H9 (cell line): ENCODE measurements around the gene TNFRSF1B. TPM values are rescaled to one million over a fixed set of nuclear protein-coding genes. Genes with fewer than 3 reads are reported as not detected.

ENCODE experiments used
- DNase-seq: peaks from one replicate; pipeline ENCODE4 v3.0.0-alpha.2; 2017
- H2AFZ ChIP-seq: one replicate; pipeline ENCODE4 v1.6.1; 2013; ENCODE audit warnings: mild to moderate bottlenecking, low read length, control low read depth, moderate library complexity
- H2AK5ac ChIP-seq: 2 replicates; pipeline ENCODE4 v1.6.1; 2013; ENCODE audit warnings: low read length, control low read depth, mixed read lengths; ENCODE audit not compliant: insufficient read length
- H2BK120ac ChIP-seq: one replicate; pipeline ENCODE4 v1.6.1; 2013; ENCODE audit warnings: low read depth, mild to moderate bottlenecking, low read length, control low read depth, inconsistent platforms; ENCODE audit not compliant: poor library complexity, severe bottlenecking
- H2BK12ac ChIP-seq: 2 replicates; pipeline ENCODE4 v1.6.1; 2013; ENCODE audit warnings: low read length, control low read depth, mixed read lengths, low read depth; ENCODE audit not compliant: insufficient read length
- H2BK15ac ChIP-seq: 2 replicates; pipeline ENCODE4 v1.6.1; 2013; ENCODE audit warnings: low read depth, low read length, control low read depth
- H2BK20ac ChIP-seq: one replicate; pipeline ENCODE4 v1.6.1; 2013; ENCODE audit warnings: low read depth, mild to moderate bottlenecking, low read length, control low read depth, inconsistent platforms; ENCODE audit not compliant: poor library complexity, severe bottlenecking
- H2BK5ac ChIP-seq: 2 replicates; pipeline ENCODE4 v1.6.1; 2013; ENCODE audit warnings: low read length, control low read depth, mixed read lengths; ENCODE audit not compliant: insufficient read length
- H3K14ac ChIP-seq: 2 replicates; pipeline ENCODE4 v1.6.1; 2013; ENCODE audit warnings: low read length, control low read depth; ENCODE audit not compliant: insufficient read depth
- H3K18ac ChIP-seq: 2 replicates; pipeline ENCODE4 v1.6.1; 2013; ENCODE audit warnings: low read depth, mild to moderate bottlenecking, mixed read lengths, low read length, control low read depth; ENCODE audit not compliant: insufficient read length
- H3K23ac ChIP-seq: 2 replicates; pipeline ENCODE4 v1.6.1; 2013; ENCODE audit warnings: low read length, control low read depth, mixed read lengths, low read depth; ENCODE audit not compliant: insufficient read length
- H3K23me2 ChIP-seq: 2 replicates; pipeline ENCODE4 v1.6.1; 2013; ENCODE audit warnings: low read depth, mild to moderate bottlenecking, mixed read lengths, low read length, control low read depth; ENCODE audit not compliant: insufficient read length, poor library complexity, severe bottlenecking
- H3K27ac ChIP-seq: 2 replicates; pipeline ENCODE4 v1.5.1; 2013; ENCODE audit warnings: low read length, control low read depth, mixed read lengths, low read depth; ENCODE audit not compliant: insufficient read length
- H3K27me3 ChIP-seq: 2 replicates; pipeline ENCODE4 v1.6.1; 2013; ENCODE audit warnings: low read length, control low read depth, inconsistent platforms; ENCODE audit not compliant: insufficient read depth
- H3K4ac ChIP-seq: 2 replicates; pipeline ENCODE4 v1.6.1; 2013; ENCODE audit warnings: low read depth, mild to moderate bottlenecking, control low read depth, inconsistent platforms, low read length, moderate library complexity
- H3K4me1 ChIP-seq: 2 replicates; pipeline ENCODE4 v1.6.1; 2013; ENCODE audit warnings: low read length, control low read depth, inconsistent platforms; ENCODE audit not compliant: insufficient read depth
- H3K4me2 ChIP-seq: 2 replicates; pipeline ENCODE4 v1.6.1; 2013; ENCODE audit warnings: low read length, control low read depth, mixed read lengths; ENCODE audit not compliant: insufficient read length, insufficient read depth
- H3K56ac ChIP-seq: 2 replicates; pipeline ENCODE4 v1.6.1; 2013; ENCODE audit warnings: low read depth, mild to moderate bottlenecking, mixed read lengths, low read length, control low read depth; ENCODE audit not compliant: insufficient read length
- H3K79me1 ChIP-seq: 2 replicates; pipeline ENCODE4 v1.6.1; 2013; ENCODE audit warnings: low read depth, mild to moderate bottlenecking, moderate library complexity, low read length, control low read depth, inconsistent platforms; ENCODE audit not compliant: insufficient read depth, poor library complexity, severe bottlenecking
- H3K79me2 ChIP-seq: 2 replicates; pipeline ENCODE4 v1.6.1; 2013; ENCODE audit warnings: low read length, control low read depth, inconsistent platforms; ENCODE audit not compliant: insufficient read depth
- H3K9ac ChIP-seq: 2 replicates; pipeline ENCODE4 v1.6.1; 2013; ENCODE audit warnings: low read length, control low read depth, mixed read lengths; ENCODE audit not compliant: insufficient read length; ENCODE audit errors: extremely low read depth
- H3K9me3 ChIP-seq: one replicate; pipeline ENCODE4 v1.6.1; 2013; ENCODE audit warnings: low read depth, low read length, inconsistent platforms; ENCODE audit not compliant: control insufficient read depth
- H3T11ph ChIP-seq: one replicate; pipeline ENCODE4 v1.6.1; 2013; ENCODE audit warnings: mild to moderate bottlenecking, low read length, control low read depth, inconsistent platforms
- H4K20me1 ChIP-seq: one replicate; pipeline ENCODE4 v1.6.1; 2013; ENCODE audit not compliant: control insufficient read depth, insufficient read length, insufficient read depth
- H4K5ac ChIP-seq: 2 replicates; pipeline ENCODE4 v1.6.1; 2013; ENCODE audit warnings: low read depth, mild to moderate bottlenecking, mixed read lengths, low read length, control low read depth; ENCODE audit not compliant: insufficient read length
- H4K8ac ChIP-seq: replicated peaks from 2 replicates; pipeline ENCODE4 v1.6.1; 2013; ENCODE audit warnings: low read length, control low read depth, mixed read lengths, low read depth; ENCODE audit not compliant: insufficient read length
- H4K91ac ChIP-seq: 2 replicates; pipeline ENCODE4 v1.6.1; 2013; ENCODE audit warnings: low read depth, mild to moderate bottlenecking, moderate library complexity, mixed read lengths, low read length, control low read depth; ENCODE audit not compliant: insufficient read length
- H3K27ac Mint-ChIP-seq, 3 experiments: 2 replicates in 2 of 3; 3 replicates in 1 of 3; pipeline ENCODE4 v1.8.0; 2020 to 2021; ENCODE audit warnings: mixed read lengths in 3 of 3, mild to moderate bottlenecking in 1 of 3, moderate library complexity in 1 of 3
- H3K27me3 Mint-ChIP-seq: 2 replicates; pipeline ENCODE4 v1.8.0; 2021; ENCODE audit warnings: low read depth, mild to moderate bottlenecking, moderate library complexity, mixed read lengths
- H3K36me3 Mint-ChIP-seq, 3 experiments: 2 replicates in 2 of 3; 3 replicates in 1 of 3; pipeline ENCODE4 v1.8.0; 2020 to 2021; ENCODE audit warnings: low read depth in 3 of 3, mixed read lengths in 3 of 3; ENCODE audit not compliant: insufficient read depth in 1 of 3
- H3K4me1 Mint-ChIP-seq, 2 experiments: 2 replicates each; pipeline ENCODE4 v1.8.0; 2020; ENCODE audit warnings: mixed read lengths in 2 of 2
- H3K4me3 Mint-ChIP-seq, 2 experiments: 2 replicates in 1 of 2; 3 replicates in 1 of 2; pipeline ENCODE4 v1.8.0; 2020 to 2021; ENCODE audit warnings: mild to moderate bottlenecking in 2 of 2, mixed read lengths in 2 of 2, moderate library complexity in 1 of 2
- H3K9me3 Mint-ChIP-seq, 2 experiments: 2 replicates in 1 of 2; 3 replicates in 1 of 2; pipeline ENCODE4 v1.8.0; 2020; ENCODE audit warnings: mild to moderate bottlenecking in 2 of 2, mixed read lengths in 2 of 2, moderate library complexity in 1 of 2
- WGBS: extraction: QIAGEN DNeasy Blood & Tissue Kit; methylation state at CpG from one replicate; pipeline ENCODE4 v1.1.7; 2013; ENCODE audit warnings: missing lambda C conversion rate, low lambda C conversion rate, mixed read lengths; ENCODE audit not compliant: insufficient read length; ENCODE audit errors: extremely low coverage; 5-methylcytosine and 5-hydroxymethylcytosine counted together
- total RNA-seq: library from RNA; stranded (reverse); gene quantifications from 2 replicates; pipeline ENCODE4 v1.2.1, GENCODE V29; 2021
- TF ChIP-seq, protein P1 (sequence below): fragments of 200-600 bp; sonication (generic); conservative IDR thresholded peaks from 3 replicates; pipeline ENCODE4 v1.8.0; 2021; ENCODE audit warnings: antibody characterized with exemption, mild to moderate bottlenecking

The TNFRSF1B gene
- total RNA-seq, 1 experiment from 2014 or later = 0.57 TPM

DNA sequence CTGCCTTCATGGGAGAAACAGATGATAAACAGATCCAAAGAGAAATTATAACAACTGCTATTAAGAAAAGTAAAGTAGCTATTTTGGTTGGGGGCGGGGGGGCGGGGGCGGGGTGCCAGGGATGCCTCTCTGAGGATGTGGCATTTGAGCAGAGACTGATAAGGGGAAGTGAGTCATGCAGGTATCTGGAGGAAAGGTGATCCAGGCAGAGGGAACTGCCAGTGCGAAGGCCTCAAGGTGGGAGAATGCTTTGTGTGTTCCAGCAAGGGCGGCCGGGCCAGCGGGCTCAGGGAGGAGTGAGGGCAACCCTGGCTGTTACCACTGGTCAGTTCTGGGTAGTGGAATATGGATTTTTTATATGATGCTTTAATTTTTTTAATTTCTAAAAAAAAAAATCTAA, 7.0 kb upstream of the TNFRSF1B start:
- H2BK120ac ChIP-seq = no peak overlapping the region
- no peak for DNase-seq
- Mint-ChIP-seq H3K27ac (no peak overlapping the region), H3K36me3 (no peaks in the 10 kb centered on the region), H3K27me3 (peaks cover 11% of the 10 kb centered on the region), H3K4me1 (peaks cover 17 to 22% of the 10 kb centered on the region in 2 experiments), H3K9me3 (no peaks in the 10 kb centered on the region), H3K4me3 (no peak overlapping the region)
- no peak overlapping the region for H2BK5ac ChIP-seq
- no peak overlapping the region for H2BK15ac ChIP-seq
- H3K79me1 ChIP-seq = no peaks in the 10 kb centered on the region
- H4K8ac ChIP-seq = no peak overlapping the region
- no peaks in the 10 kb centered on the region for H3K79me2 ChIP-seq
- no peak overlapping the region for H3K4me2 ChIP-seq
- H2AK5ac ChIP-seq = no peak overlapping the region
- H3K27me3 ChIP-seq = no peaks in the 10 kb centered on the region
- H3K23ac ChIP-seq = no peak overlapping the region
- no peaks in the 10 kb centered on the region for H4K20me1 ChIP-seq
- H3K56ac ChIP-seq = no peak overlapping the region
- no peak overlapping the region for H2AFZ ChIP-seq
- peaks cover 8% of the 10 kb centered on the region; the same call in 1 of the 2 replicates for H3K4me1 ChIP-seq
- H3K4ac ChIP-seq = no peak overlapping the region
- no peak overlapping the region for H3T11ph ChIP-seq
- no peak overlapping the region for H4K5ac ChIP-seq
- no peak overlapping the region for H3K9ac ChIP-seq
- no peak overlapping the region for H3K14ac ChIP-seq
- TF ChIP-seq, protein P1, sequence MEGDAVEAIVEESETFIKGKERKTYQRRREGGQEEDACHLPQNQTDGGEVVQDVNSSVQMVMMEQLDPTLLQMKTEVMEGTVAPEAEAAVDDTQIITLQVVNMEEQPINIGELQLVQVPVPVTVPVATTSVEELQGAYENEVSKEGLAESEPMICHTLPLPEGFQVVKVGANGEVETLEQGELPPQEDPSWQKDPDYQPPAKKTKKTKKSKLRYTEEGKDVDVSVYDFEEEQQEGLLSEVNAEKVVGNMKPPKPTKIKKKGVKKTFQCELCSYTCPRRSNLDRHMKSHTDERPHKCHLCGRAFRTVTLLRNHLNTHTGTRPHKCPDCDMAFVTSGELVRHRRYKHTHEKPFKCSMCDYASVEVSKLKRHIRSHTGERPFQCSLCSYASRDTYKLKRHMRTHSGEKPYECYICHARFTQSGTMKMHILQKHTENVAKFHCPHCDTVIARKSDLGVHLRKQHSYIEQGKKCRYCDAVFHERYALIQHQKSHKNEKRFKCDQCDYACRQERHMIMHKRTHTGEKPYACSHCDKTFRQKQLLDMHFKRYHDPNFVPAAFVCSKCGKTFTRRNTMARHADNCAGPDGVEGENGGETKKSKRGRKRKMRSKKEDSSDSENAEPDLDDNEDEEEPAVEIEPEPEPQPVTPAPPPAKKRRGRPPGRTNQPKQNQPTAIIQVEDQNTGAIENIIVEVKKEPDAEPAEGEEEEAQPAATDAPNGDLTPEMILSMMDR = no peak
- H3K27ac ChIP-seq = no peak overlapping the region
- WGBS = no CpG with 5 or more reads among the region's 7 CpGs
- no peak overlapping the region for H3K18ac ChIP-seq
- no peaks in the 10 kb centered on the region for H3K9me3 ChIP-seq
- H2BK20ac ChIP-seq = no peak overlapping the region
- H3K23me2 ChIP-seq = no peaks in the 10 kb centered on the region
- H4K91ac ChIP-seq = no peak overlapping the region
- H2BK12ac ChIP-seq = no peak overlapping the region
